G401.6 (cell line): Measurements from ENCODE around the gene ZNF219.

Source experiments
- FAIRE-seq: peaks from 2 replicates; lab custom pipeline; 2012; peaks lifted over from hg19 to GRCh38; lab: Jason Lieb, UNC

ZNF219 gene

DNA sequence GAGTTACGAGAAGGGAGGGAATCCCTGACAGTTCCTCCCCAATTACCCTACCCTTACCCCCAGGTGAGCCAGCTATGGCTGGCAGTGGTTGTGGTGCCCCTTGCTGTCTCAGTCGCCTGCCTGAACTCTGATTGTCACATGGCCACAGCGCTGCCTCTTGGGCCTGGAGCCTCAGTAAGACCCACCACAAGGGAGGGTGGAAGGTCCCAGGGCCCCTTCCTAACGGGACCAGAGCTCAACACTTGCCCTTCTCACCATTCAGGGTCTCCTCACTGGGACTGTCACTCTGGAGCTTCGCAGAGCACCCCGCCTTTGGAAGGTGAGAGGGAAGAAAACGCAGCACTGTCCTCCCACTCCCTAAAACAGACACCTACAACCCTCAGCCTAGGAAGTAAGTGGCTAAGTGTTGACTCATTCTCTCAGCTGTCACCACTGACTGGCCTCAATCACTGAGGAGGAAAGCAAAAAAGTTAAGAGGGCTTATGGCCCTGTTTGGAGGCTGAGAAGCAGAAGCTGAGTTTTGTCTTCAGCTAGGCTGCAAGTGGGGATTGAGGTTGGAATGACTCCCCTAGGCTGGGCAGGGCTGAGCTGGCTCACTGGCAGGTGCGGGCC, 3.5 kb upstream of the ZNF219 start:
- no peak for FAIRE-seq

DNA sequence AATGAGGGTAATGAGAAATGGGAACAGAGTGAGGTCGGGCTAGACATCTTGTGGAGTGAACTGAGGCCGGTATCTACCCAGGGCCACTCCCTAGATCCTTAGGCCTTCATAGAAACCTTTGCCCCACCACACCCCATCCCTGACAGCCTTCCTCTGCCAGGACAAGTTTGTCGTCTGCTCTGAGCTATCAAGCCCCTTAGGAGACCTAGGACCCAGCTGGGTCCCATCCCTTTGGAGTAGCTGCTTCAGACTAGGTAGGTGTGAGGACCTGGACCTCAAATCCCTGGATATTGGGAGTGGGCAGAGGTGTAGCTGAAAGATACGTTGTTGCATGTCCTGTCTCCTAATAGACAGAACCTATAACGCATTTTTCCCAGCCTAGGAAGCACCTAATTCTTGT, 2.5 kb upstream of the ZNF219 start, which contains the start of gene TMEM253:
TMEM253 (plus strand) TSS at position 136 of the 400 bp plus-strand sequence. CDS start 278 bp downstream, outside the sequence.
- FAIRE-seq = no peak

DNA sequence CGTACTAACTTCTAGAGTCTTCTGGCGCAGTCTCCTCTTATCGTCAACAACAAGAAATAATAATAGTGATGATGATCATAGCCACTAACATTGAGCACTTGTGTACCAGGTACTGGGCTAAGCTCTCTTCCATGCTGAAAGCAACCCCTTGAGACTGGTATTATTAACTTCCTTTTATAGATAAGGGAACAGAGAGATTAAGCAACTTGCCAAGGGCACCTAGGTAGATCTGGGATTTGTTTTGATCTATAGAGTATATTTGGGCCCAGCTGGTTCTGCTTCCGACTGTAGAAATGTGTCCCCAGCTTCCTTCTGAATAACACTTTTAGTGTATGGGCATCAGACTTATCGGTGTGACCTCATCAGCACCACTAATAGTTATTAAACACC, 1.1 kb upstream of the ZNF219 start:
- FAIRE-seq = no peak

DNA sequence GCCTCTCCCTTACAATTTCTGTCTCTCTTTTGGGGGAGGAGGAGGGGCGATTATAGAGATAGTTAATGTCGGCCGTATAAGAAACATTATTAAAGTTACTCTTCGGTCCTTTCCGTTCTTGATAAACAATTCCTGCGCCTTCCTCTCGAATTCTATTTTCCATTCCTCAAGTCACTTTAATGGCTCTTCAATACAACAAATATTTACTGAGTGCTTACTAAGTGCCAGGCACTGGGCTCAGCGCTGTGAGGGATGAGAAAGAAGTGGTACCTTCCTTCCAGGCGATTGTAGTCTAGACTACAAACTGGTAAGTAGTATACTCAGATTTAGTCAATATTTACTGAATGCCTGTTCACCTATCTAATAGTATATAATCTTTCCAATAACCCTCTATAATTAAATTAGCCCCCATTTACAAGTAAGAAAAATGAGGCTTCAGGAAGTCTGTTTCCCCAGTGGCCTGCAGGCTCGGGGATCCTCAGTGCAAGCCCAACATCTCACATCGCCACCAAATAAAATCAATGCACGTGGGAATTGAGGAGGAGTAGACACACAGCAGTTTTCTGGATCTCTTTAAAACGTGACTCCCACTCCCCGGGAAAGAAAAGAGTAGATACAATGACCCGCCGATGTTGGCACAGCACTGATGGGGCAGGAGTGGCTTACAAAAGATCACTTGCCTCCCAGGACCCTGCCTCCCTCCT, 589 bp upstream of the ZNF219 start:
- FAIRE-seq = no peak

DNA sequence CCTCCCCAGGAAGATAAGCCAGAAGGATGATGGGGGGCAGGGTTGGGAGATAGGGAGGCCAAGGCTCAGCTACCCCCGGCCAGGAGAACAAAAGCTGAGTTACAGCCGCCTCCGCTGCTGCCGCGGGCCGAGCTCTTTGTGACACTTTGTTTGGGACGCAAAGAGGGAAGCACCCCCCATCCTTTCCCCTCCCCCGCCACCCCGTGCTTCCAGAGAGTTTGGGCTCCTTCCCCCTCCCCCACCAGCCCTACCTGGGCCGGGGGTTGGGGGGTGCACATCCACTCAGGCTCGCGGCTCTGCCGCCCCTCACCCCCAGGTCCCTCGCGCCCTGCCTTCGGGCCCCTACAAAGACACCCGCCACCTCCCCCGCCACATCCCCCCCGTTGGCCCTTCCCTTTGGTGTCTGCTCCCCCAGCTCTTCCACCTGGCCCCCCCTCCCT, 799 bp downstream of the ZNF219 start:
- no peak for FAIRE-seq

DNA sequence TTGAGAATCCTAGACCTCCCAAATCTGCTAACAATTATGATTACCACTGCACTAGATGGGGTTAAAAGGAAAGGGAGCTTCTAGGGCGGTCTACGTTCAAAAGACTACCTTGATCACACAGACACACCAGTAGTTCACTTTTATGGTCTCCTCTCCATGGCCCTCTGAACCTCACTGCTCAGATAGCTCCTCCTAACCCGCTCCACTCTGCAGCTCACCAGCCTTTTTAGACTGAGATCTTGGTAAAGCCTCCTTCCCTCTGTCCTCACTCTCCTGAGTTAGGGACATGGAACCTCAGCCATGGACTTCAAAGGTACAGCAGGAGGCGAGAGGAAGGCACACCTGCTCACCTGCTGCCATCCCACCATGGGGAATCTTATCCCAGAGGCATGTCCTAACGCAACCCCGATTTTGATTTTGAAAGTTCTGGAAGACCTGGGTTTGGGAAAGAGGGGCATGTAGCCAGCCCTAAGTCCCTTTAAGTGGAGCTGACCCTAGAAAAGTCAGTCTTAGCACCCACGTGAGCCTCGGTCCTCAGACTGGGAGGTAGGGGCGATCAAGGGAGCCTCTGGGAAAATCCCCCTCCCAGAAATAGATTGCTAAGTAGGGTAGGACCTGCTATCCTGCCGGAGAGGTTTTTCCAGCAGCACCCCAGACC, 1.3 kb downstream of the ZNF219 start:
- FAIRE-seq = no peak

DNA sequence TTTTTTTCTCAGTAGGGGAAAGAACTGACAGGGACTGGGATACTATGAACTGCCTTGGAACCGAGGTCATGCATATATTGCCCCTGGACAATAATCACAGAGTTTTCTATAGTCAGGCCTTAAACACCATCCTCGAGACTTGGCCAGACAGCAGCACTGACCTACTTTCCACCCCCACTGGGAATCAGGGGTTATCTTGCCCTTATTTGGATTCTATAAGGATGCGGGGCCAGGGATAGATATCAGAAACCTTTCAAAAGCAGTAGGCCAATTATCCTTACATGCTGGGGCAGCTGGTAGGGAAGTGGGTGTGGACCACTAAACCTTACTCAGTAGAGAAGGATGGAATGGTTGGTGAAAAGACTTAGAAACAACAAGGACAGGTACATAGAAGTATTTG, 2.0 kb downstream of the ZNF219 start:
- no peak for FAIRE-seq

DNA sequence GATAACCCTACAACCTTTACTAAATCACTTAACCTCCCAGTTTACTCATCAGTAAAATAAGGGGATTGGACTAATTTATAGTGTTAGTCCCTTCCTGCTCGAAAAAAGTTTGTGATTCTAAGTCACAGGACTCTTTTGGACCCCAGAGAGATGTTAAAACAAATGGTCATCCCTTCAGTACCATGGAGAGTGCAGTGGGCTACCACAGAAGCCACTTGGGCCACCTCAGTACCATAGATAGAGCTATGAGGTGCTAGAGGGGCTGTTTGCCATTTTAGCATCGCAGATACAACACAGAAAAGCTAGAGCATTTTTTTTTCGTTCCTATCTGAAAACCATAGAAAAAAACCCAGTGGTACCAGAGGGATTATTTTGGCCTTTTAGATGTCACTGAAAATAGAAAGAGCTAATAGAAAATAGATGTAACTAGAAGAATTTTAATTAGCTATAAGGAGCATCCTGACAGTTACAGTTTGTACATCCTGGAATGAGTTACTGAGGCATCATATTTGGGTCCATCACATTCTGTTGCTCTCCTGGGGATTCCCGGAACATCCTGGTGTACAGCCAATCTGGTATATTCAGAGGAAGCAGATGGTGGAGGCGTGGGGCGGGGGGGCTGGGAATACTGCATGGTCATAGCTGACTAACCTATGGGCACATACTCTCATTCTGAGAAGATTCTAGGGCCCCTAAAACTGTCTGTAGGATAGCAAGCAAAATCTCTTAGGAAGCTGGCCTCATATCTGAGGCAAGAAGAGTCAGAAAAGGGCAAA, 2.8 kb downstream of the ZNF219 start:
- FAIRE-seq = no peak

DNA sequence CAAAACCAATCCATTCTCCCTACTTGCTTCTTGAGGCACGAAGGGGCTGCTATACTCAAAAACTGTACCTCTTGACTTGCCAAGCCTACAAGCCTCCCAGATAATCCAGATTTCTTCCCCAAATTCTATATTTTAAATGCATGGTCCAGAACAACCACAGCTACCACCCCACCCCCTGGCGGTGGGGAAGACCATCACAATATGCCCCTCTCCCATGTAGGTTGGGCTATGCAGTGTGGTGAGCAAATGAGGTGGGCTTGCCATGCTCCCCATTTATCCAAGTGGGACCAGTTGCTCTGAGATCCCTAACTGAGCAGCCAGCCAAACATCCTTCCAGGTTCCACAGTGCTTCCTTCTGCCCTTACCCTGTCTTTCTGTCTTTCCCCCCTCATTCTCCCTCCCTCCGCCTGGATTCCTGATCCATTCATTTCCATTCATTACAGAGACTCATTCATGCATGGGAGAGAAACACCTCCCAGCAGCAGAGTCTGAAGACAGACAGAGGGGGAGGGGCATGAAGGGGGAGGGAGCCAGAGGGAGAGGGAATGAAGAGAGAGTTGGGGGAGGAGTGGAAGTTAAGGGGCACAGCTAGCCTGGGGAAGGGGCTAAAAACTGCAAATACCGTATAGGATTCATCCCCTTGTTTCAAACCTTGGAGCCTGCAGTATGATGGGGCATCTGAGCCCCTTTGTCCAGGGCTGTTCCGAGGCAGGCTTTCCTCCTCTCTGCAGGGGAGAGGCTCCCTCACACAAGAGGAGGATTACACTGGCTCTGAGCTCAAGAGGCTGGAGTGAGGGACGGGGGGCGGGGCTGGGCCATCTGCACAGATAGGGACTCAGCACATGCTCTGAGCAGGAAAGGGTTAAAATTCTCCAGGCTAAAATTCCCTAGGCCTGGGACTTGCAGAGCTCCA, 4.4 kb downstream of the ZNF219 start:
- FAIRE-seq = no peak

DNA sequence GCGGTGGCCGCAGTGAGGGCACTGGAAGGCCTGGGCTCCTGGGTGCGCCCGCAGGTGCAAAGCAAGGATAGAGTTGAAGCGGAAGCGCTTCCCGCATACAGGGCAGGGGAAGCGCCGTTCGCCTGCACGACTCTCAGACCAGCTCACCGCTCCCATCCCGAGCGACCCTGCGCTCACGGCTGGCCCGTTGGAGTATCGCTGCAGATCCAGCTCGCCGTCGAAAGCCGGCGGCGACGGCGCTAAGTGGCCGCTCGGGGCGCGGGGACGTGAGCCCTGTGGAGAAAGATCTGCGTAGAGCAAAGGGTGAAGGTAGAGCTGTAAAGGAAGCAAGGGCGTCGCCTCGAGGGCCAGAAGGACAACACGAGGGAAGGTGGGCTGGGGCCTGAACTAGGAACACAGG, 5.4 kb downstream of the ZNF219 start:
- no peak for FAIRE-seq

DNA sequence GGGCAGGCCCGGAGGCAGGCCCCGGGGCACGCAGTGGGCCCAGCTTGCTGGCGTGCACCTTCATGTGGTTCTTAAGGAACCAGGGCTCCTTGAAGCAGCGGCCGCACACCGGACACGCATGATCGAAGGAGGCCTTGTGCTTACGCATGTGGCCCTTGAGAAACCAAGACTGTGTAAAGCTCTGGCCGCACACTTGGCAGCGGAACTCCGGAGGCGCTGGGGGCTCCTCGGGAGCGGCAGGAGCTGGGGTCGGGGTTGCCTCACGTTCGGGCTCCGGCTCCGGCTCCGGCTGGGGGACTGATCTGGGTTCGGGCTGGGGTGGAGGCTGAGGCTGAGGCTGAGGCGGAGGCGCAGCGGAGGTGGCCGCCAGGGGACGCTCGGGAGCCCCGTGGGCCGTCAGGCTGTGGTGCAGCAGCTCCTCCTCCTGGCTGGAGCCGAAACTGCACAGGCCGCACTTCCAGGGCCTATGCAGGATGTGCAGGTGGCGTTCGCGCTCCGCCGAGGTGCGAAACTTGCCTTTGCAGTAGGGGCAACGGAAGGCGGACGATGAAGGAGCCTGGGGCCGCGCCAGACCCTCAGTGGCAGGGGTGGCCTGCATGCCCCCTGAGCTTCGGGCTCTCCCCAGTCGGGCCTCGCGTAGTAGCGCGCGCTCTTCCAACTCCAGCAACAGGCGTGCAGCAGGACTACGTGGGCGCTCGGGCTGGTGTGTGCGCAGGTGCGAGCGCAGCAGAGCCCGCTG, 6.0 kb downstream of the ZNF219 start:
- FAIRE-seq = no peak

DNA sequence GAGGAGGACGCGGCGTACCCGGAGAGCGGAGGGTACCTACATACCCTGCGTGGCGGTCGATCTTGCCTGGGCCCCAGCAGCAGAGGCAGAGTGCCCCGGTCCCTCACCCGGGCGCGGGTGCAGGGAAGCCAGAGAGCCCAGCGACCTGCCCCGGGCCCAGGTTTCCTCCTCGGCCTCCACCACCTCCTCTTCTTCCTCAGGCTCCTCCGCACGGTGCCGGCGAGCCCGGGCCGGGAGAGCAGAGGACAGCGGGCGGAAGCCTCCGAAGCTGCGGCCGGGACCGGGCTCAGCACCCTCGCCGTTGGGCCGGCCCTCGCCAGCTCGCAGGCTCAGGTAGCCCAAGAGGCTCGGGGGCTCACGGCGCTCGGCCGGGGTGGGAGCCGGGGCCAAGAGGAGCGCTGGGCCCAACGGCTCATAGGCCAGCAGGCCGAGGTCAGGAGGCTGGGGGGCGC, 6.6 kb downstream of the ZNF219 start:
- FAIRE-seq = no peak

DNA sequence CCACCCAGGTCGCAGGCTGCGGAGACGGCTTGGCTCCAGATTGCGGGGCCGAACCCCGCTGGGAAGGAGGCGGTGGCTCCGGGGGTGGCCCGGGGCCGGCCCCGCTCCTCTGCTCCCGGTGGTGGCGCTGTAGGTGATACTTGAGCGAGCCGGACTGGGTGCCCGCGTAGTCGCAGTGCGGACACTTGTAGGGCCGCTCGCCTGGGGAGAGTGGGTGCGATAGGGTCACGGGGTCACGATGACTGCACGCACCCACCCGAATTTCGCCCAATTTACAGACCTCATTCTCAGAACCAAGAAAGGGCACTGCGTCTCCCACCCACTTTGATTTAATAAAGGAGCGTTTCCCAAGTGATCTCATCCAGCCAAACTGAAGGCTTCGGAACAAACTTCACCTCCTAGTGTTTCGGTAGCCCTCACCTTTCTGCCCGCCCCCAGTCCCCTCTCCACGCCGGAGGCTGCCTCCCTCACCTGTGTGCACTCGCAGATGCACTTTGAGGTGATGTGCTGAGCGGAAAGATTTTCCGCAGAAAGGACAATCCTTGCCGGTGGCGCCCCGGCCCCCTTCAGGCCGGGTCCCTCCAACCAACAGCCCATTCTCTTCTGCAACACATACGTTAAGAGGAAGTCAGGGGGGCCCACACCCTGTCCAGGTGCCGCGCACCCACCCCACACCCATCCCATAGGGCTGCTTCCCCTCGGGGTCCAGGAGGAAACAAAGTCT, 7.4 kb downstream of the ZNF219 start:
- no peak for FAIRE-seq

DNA sequence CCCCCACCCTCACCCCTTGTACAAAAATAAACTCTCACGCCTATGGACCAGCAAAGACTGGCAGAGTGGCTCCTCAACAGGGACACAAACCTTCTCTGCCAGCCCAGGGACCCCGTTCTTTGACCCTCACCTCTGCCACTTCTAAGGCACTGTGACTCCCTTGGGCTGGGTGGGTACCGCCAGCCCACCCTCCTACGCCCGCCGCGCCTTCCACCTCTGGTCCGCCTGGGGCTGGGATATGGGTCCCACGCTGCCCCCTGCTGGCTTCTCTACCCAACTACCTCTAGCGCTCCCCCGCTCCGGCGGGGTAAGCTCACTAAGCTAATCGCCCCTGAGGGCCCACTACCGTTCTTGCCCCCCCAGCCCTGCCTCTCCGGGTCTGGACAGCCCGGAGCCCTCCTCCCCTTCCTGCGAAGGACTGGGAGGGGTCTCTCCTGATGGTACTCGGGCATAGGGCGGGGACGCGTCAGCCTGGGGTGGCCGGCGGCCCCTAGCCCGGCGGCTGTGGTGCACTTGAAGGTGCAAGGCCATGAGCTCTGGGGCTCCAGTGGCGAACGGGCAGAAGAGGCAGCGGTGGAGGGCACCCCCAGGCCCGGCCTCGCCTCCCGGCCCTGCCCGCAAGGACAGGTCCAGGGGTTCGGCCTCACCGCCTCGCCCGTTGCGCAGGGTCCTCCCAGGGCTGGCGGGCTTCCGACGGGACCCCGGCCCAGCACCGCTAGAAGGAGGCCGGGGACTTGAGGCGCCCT, 8.1 kb downstream of the ZNF219 start:
- no peak for FAIRE-seq

DNA sequence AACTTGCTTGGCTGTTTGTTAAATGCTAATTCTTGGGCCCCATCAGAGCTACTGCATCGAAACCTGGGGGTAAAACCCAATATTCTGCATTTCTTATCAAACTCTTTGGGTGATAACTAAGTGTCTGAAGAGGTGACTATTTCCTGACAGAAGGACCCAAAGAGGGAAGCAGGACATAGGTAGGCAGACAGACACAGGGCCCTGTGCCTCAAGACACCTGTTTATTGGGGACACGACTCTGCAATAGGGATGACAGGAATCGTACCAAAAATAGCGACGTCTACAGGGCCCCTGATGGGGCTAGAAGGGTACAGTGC, 8.6 kb downstream of the ZNF219 start:
- no peak for FAIRE-seq

DNA sequence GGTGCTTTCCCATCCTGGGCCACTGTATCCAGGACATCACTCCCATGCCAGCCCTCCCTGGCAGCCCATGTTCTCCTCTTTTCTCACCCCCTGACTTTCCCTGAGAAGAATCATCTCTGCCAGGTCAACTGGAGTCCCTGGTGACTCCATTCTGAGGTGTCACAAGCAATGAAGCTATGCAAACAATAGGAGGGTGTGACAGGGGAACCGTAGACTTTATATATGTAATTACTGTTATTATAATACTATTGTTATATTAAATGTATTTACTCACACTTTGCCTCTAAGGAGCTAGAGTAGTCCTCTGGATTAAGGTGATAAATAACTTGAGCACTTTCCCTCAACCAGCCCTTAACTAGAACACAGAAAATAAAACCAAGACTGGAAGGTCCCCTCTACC, 9.2 kb downstream of the ZNF219 start:
- FAIRE-seq = no peak

DNA sequence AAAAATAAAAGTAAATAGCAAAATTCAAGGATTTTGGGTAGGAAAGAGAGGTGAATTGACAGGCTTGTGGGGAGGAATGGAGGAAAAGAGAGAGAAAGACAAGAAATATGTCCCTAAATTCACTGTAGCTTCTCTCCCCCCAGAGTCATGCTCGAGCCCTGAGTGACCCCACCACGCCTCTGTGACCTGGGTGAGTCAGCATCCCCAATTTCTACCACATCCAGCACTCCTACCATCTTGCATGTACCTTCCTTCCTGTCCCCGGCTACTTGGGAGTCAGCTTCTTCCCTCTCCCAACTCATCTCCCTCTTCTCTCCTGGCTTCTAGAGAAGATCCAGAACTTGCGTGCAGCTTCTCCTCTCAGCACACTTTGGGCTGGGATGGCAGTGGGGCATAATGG, 9.8 kb downstream of the ZNF219 start:
- FAIRE-seq = no peak

DNA sequence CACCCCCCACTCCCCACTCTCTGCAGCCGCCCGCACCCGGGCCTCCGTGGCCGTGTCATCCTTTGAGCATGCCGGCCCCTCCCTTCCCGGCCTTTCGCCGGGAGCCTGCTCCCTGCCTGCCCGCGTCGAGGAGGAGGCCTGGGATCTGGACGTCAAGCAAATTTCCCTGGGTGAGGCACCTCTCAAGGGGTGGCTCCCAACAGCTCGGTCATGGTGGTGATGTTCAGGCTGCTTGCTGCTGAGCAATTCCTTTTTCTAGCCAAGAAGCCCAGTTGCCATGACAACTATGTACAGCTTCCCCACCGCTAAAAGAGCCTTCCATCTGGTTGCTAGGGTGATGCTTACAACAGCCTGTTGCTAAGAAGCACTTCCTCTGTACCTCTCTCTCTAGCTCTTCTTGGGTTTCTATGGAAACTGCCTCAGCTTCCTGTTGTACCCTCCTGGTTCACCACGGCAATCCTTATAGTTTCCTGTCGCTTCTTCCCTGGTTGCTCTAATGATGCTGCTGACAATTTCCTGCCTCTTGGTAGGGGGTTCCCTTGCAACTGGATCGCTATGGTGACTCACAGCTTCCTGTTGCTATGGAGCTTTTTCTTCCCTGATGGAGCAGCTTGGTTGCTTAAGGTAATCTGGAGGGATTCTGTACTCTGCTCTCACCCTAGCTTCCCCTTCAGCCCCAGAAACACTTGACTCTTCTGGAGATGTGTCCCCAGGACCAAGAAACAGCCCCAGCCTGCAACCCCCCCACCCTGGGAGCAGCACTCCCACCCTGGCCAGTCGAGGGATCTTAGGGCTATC, 11.0 kb downstream of the ZNF219 start:
- FAIRE-seq = no peak

DNA sequence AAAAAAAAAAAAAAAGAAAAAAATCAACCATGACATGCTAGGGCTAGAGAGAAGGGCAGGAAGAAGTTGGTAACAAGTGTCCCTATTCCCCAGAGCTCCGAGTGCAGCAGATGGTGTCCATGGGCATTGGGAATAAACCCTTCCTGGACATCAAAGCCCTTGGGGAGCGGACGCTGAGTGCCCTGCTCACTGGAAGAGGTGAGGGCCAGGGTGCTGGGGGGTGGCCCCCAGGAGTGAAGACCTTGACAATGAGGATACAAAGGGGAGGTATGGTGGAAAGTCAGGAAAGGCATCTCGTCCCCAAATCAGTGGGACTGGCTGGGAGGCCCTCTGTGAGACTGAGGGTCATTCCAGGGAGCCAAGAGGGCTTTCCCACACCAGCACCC, 11.6 kb downstream of the ZNF219 start:
- no peak for FAIRE-seq
